HepG2 (cell line): ENCODE results near the gene TLK2. TPM values are rescaled to one million over a fixed set of nuclear protein-coding genes. Genes with fewer than 3 reads are reported as not detected.

Experiments
- ATM ChIP-seq: fragments of 450-650 bp; IDR thresholded peaks from 2 replicates; pipeline ENCODE4 v1.7.1; 2017; ENCODE audit warnings: mild to moderate bottlenecking, borderline replicate concordance
- DPF2 ChIP-seq: sonication (generic); formaldehyde crosslinking; IDR thresholded peaks from 2 replicates; pipeline ENCODE4 v1.4.0; 2020; ENCODE audit warnings: mild to moderate bottlenecking, low read depth, missing genetic modification reagents, borderline replicate concordance
- ESRRA ChIP-seq: sonication (generic); formaldehyde crosslinking; IDR thresholded peaks from 2 replicates; pipeline ENCODE4 v1.5.1; 2020; ENCODE audit warnings: mild to moderate bottlenecking, low read depth, missing genetic modification reagents
- HNRNPK ChIP-seq: fragments of 200-400 bp; formaldehyde crosslinking; IDR thresholded peaks from 2 replicates; pipeline ENCODE4 v1.6.1; 2018; ENCODE audit warnings: low read length, low read depth, moderate library complexity, mild to moderate bottlenecking; ENCODE audit not compliant: poor library complexity, severe bottlenecking
- HOXA7 ChIP-seq: sonication (generic); formaldehyde crosslinking; IDR thresholded peaks from 2 replicates; pipeline ENCODE4 v1.8.1; 2022; ENCODE audit warnings: mild to moderate bottlenecking, missing genetic modification reagents, moderate library complexity
- PAF1 ChIP-seq: IDR thresholded peaks from 2 replicates; pipeline ENCODE4 v1.6.1; 2016; ENCODE audit warnings: missing genetic modification reagents, missing compliant biosample characterization
- SUZ12 ChIP-seq: fragments of 150-350 bp; IDR thresholded peaks from 2 replicates; pipeline ENCODE4 v1.6.1; 2014; ENCODE audit warnings: low read depth, low read length
- TFAP4 ChIP-seq: sonication (generic); IDR thresholded peaks from 2 replicates; pipeline ENCODE4 v1.6.1; 2016; ENCODE audit warnings: low read depth, borderline replicate concordance
- UBTF ChIP-seq: sonication (generic); formaldehyde crosslinking; IDR thresholded peaks from 2 replicates; pipeline ENCODE4 v1.4.0; 2020; ENCODE audit warnings: mild to moderate bottlenecking, missing genetic modification reagents
- YEATS4 ChIP-seq: sonication (generic); formaldehyde crosslinking; IDR thresholded peaks from 2 replicates; pipeline ENCODE4 v1.4.0; 2020; ENCODE audit warnings: missing genetic modification reagents, borderline replicate concordance
- ZEB1 ChIP-seq: IDR thresholded peaks from 2 replicates; pipeline ENCODE4 v1.6.1; 2012; ENCODE audit warnings: mild to moderate bottlenecking, low read depth, inconsistent platforms; ENCODE audit not compliant: insufficient replicate concordance
- ZNF282 ChIP-seq: fragments of 450-650 bp; IDR thresholded peaks from 2 replicates; pipeline ENCODE4 v1.6.1; 2018; ENCODE audit not compliant: partially characterized antibody
- ZNF329 ChIP-seq: sonication (generic); formaldehyde crosslinking; IDR thresholded peaks from 2 replicates; pipeline ENCODE4 v1.9.0; 2021; ENCODE audit warnings: low read depth, mild to moderate bottlenecking, missing genetic modification reagents
- ZNF451 ChIP-seq: sonication (generic); formaldehyde crosslinking; IDR thresholded peaks from 2 replicates; pipeline ENCODE4 v1.5.0; 2020; ENCODE audit warnings: mild to moderate bottlenecking, missing genetic modification reagents
- ZNF513 ChIP-seq: sonication (generic); formaldehyde crosslinking; conservative IDR thresholded peaks from 2 replicates; pipeline ENCODE4 v1.5.0; 2020; ENCODE audit warnings: missing genetic modification reagents
- polyA plus RNA-seq, 8 experiments: library from polyadenylated mRNA; depleted of rRNA in 3 of 8; stranded (reverse) in 7 of 8; unstranded in 1 of 8; fragments of >200 nt; fragmentation: Illumina TruSeq in 4 of 8; extraction: Trizol in 4 of 8; gene quantifications; 2 replicates each; pipeline versions ENCODE4 v1.2.1 to v1.2.3, GENCODE V29; 2011 to 2016; ENCODE audit warnings: low read depth in 4 of 8, missing spikeins in 1 of 8, mixed read lengths in 1 of 8; ENCODE audit not compliant: insufficient read depth in 1 of 8
- total RNA-seq, 5 experiments: library from RNA; depleted of rRNA; stranded (reverse); fragments of >200 nt; fragmentation: Illumina TruSeq; extraction: Trizol; gene quantifications; 2 replicates each; pipeline ENCODE4 v1.2.3, GENCODE V29; 2016; ENCODE audit warnings: low read depth in 1 of 5
- TF ChIP-seq, protein P1 (sequence below): sonication (generic); formaldehyde crosslinking; IDR thresholded peaks from 2 replicates; pipeline ENCODE4 v1.5.1; 2020; ENCODE audit warnings: missing genetic modification reagents, mild to moderate bottlenecking, borderline replicate concordance
- TF ChIP-seq, protein P2 (sequence below): sonication (generic); formaldehyde crosslinking; IDR thresholded peaks from 2 replicates; pipeline ENCODE4 v1.4.0; 2020; ENCODE audit warnings: missing genetic modification reagents
- TF ChIP-seq, protein P3 (sequence below): sonication (generic); formaldehyde crosslinking; IDR thresholded peaks from 2 replicates; pipeline ENCODE4 v1.5.0; 2020; ENCODE audit warnings: missing genetic modification reagents

TLK2 gene
- total and polyA plus RNA-seq, 2 of the 13 experiments (the other 11 are each of a cell fraction or from before 2014, with no cell fraction given) = 58.7 to 60.8 TPM

DNA sequence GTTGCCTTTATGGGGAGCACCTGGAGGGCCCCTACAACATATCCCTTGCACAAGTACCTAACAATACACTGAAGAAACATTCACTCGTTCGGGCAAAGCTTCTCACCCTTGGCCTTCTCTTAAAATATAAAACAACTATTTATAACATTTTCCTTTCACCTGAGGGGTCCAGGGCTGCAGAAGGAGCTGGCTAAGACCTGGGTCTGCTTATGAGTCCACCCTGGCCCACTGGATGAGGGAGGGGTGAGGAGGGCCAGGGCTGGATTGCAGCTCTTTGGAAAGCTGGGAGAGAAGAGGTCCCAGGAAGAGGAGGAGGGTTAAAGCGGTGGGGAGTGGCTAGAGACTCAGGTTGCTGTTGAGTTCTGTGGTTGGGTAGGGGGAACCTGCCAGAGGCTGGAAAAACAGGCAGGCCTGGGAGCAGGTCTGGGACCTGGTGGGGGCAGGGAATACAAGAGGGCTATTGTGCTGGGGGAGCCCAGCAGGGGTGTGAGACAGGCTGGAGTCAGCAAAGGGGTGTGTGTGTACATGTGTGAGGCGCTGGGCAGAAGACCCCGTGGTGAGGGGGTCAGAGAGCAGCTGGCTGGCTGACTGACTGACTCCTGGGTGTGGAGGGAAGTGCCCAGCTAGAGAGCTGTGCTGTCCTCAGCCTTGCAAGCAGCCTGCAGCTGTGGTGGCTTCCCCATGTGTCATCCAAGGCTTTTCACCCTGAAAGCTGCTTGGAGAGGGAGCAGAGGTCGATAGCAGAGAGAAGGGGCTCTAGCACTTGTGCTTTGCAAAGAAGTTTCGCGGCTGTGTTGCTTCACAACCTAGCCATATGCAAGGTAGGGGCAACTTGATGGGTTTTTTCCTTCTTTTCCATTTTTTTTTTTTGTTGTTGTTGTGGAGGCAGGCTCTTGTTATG is 138.6 kb downstream of the TLK2 start (continued):
- TF ChIP-seq YEATS4 (CRISPR knock-in tag) = 0 out of 2 replicates have a peak, but pooled peaks have one; percentile 29
- TF ChIP-seq ZNF451 (CRISPR knock-in tag) = no peak
- TF ChIP-seq HNRNPK = no peak
- peak; percentile 95; the same call in 1 of the 2 replicates for TF ChIP-seq TFAP4
- no peak for TF ChIP-seq DPF2 (CRISPR knock-in tag)
- no peak for TF ChIP-seq HOXA7 (CRISPR knock-in tag)
- no peak for TF ChIP-seq ZNF329 (CRISPR knock-in tag)
- no peak for TF ChIP-seq ZNF513 (CRISPR knock-in tag)
- no peak for TF ChIP-seq ZEB1
- TF ChIP-seq, protein P1, sequence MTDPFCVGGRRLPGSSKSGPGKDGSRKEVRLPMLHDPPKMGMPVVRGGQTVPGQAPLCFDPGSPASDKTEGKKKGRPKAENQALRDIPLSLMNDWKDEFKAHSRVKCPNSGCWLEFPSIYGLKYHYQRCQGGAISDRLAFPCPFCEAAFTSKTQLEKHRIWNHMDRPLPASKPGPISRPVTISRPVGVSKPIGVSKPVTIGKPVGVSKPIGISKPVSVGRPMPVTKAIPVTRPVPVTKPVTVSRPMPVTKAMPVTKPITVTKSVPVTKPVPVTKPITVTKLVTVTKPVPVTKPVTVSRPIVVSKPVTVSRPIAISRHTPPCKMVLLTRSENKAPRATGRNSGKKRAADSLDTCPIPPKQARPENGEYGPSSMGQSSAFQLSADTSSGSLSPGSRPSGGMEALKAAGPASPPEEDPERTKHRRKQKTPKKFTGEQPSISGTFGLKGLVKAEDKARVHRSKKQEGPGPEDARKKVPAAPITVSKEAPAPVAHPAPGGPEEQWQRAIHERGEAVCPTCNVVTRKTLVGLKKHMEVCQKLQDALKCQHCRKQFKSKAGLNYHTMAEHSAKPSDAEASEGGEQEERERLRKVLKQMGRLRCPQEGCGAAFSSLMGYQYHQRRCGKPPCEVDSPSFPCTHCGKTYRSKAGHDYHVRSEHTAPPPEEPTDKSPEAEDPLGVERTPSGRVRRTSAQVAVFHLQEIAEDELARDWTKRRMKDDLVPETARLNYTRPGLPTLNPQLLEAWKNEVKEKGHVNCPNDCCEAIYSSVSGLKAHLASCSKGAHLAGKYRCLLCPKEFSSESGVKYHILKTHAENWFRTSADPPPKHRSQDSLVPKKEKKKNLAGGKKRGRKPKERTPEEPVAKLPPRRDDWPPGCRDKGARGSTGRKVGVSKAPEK = no peak
- TF ChIP-seq ATM = no peak
- TF ChIP-seq, protein P2, sequence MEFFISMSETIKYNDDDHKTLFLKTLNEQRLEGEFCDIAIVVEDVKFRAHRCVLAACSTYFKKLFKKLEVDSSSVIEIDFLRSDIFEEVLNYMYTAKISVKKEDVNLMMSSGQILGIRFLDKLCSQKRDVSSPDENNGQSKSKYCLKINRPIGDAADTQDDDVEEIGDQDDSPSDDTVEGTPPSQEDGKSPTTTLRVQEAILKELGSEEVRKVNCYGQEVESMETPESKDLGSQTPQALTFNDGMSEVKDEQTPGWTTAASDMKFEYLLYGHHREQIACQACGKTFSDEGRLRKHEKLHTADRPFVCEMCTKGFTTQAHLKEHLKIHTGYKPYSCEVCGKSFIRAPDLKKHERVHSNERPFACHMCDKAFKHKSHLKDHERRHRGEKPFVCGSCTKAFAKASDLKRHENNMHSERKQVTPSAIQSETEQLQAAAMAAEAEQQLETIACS (CRISPR knock-in tag) = no peak
- TF ChIP-seq, protein P3, sequence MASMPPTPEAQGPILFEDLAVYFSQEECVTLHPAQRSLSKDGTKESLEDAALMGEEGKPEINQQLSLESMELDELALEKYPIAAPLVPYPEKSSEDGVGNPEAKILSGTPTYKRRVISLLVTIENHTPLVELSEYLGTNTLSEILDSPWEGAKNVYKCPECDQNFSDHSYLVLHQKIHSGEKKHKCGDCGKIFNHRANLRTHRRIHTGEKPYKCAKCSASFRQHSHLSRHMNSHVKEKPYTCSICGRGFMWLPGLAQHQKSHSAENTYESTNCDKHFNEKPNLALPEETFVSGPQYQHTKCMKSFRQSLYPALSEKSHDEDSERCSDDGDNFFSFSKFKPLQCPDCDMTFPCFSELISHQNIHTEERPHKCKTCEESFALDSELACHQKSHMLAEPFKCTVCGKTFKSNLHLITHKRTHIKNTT (CRISPR knock-in tag) = no peak
- TF ChIP-seq ESRRA (CRISPR knock-in tag) = no peak
- TF ChIP-seq SUZ12 = no peak
- TF ChIP-seq ZNF282 = no peak
- TF ChIP-seq UBTF (CRISPR knock-in tag) = peak; percentile 43; the same call in 1 of the 2 replicates
- no peak; the same call in 1 of the 2 replicates for TF ChIP-seq PAF1 (CRISPR knock-in tag)
